GM12878 (cell line): Measurements from ENCODE around the gene VPS8.

Experiments used
- CREB1 ChIP-seq: IDR thresholded peaks from 2 replicates; pipeline ENCODE4 v1.6.1; 2012; ENCODE audit warnings: low read depth, mild to moderate bottlenecking, inconsistent platforms
- EED ChIP-seq: sonication (generic); IDR thresholded peaks from 2 replicates; pipeline ENCODE4 v1.6.1; 2016; ENCODE audit warnings: antibody characterized with exemption, low read depth
- RAD21 ChIP-seq: IDR thresholded peaks from 2 replicates; pipeline ENCODE4 v1.6.1; 2011; ENCODE audit warnings: mild to moderate bottlenecking, low read depth, low read length, moderate library complexity; ENCODE audit not compliant: insufficient read depth
- SMC3 ChIP-seq: IDR thresholded peaks from 2 replicates; pipeline ENCODE4 v1.6.1; 2011; ENCODE audit warnings: low read length, improper control_type of control experiment, borderline replicate concordance
- TF ChIP-seq, protein P1 (sequence below): IDR thresholded peaks from 2 replicates; pipeline ENCODE4 v1.6.1; 2012; ENCODE audit warnings: mild to moderate bottlenecking, low read depth, low read length
- TF ChIP-seq, protein P2 (sequence below): IDR thresholded peaks from 2 replicates; pipeline ENCODE4 v1.6.1; 2012; ENCODE audit warnings: low read length, inconsistent platforms

DNA sequence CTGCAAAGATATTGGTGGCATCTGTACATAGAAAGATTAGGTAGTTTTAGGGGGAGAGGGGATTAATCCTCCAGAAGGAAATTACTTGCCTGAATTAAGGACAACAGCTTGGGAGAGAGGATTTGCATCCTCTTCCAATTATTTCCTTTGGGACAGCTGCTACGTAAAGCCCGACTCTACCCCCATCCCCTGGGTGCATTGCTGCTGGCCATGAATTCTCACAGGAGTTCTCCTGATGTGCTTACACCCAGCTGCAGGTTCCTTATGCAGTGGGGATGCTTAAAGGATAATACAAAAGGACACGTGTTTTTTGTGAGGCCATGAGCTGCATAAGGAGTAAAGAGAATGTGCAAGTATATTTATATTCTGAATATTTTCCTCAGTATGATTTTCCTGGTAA is 132.3 kb downstream of the VPS8 start:
- no peak for TF ChIP-seq SMC3
- no peak for TF ChIP-seq RAD21
- TF ChIP-seq, protein P1, sequence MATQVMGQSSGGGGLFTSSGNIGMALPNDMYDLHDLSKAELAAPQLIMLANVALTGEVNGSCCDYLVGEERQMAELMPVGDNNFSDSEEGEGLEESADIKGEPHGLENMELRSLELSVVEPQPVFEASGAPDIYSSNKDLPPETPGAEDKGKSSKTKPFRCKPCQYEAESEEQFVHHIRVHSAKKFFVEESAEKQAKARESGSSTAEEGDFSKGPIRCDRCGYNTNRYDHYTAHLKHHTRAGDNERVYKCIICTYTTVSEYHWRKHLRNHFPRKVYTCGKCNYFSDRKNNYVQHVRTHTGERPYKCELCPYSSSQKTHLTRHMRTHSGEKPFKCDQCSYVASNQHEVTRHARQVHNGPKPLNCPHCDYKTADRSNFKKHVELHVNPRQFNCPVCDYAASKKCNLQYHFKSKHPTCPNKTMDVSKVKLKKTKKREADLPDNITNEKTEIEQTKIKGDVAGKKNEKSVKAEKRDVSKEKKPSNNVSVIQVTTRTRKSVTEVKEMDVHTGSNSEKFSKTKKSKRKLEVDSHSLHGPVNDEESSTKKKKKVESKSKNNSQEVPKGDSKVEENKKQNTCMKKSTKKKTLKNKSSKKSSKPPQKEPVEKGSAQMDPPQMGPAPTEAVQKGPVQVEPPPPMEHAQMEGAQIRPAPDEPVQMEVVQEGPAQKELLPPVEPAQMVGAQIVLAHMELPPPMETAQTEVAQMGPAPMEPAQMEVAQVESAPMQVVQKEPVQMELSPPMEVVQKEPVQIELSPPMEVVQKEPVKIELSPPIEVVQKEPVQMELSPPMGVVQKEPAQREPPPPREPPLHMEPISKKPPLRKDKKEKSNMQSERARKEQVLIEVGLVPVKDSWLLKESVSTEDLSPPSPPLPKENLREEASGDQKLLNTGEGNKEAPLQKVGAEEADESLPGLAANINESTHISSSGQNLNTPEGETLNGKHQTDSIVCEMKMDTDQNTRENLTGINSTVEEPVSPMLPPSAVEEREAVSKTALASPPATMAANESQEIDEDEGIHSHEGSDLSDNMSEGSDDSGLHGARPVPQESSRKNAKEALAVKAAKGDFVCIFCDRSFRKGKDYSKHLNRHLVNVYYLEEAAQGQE, result no peak
- TF ChIP-seq EED, result no peak
- TF ChIP-seq CREB1, result no peak
- TF ChIP-seq, protein P2, sequence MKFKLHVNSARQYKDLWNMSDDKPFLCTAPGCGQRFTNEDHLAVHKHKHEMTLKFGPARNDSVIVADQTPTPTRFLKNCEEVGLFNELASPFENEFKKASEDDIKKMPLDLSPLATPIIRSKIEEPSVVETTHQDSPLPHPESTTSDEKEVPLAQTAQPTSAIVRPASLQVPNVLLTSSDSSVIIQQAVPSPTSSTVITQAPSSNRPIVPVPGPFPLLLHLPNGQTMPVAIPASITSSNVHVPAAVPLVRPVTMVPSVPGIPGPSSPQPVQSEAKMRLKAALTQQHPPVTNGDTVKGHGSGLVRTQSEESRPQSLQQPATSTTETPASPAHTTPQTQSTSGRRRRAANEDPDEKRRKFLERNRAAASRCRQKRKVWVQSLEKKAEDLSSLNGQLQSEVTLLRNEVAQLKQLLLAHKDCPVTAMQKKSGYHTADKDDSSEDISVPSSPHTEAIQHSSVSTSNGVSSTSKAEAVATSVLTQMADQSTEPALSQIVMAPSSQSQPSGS, result no peak
